ENCODE results near the gene KIF1A. TPM values are rescaled to one million over a fixed set of nuclear protein-coding genes. Genes with fewer than 3 reads are reported as not detected.

The KIF1A gene
- total and polyA plus RNA-seq, 2 of the 8 experiments (the other 6 are each of a cell fraction or from before 2014, with no cell fraction given), result 61.3 to 281 TPM

GRCh38 chr2:240762971-240763370 lies 57.0 kb downstream of the KIF1A start (continued):
- no peak for TF ChIP-seq E2F6 (IDR thresholded peaks at IDR 0.05)
- no peak for TF ChIP-seq ZNF274 (IDR thresholded peaks at IDR 0.05; ENCODE audit: borderline replicate concordance, extremely low read depth, low read length)
- no peak for TF ChIP-seq BCL11A (IDR thresholded peaks at IDR 0.05; ENCODE audit: low read depth in 2 of 2, low read length in 2 of 2)
- TF ChIP-seq RFX5 (IDR thresholded peaks at IDR 0.05; ENCODE audit: borderline replicate concordance, low read depth, low read length), result no peak
